NCI-H82 treated with DMSO at 0.1 percent for 48 hours (cell line): ENCODE results near the gene C9.
"Not testable (repeated sequence)": the region's sequence is repeated elsewhere in the genome, so short reads cannot be mapped to it uniquely, and the experiment has no call there.

Experiments
- DNase-seq: peaks from one replicate; lab custom pipeline; 2025; ENCODE audit not compliant: unreplicated experiment; lab: John Stamatoyannopoulos, UW

C9 gene

GRCh38 chr5:39373791-39374190 is 9.5 kb upstream of the C9 start:
- no peak for DNase-seq

- DNase-seq, result no peak
These were observed 7.0 kb upstream of the C9 start for GRCh38 chr5:39371367-39371635.

- no peak for DNase-seq
These were observed 6.5 kb upstream of the C9 start for GRCh38 chr5:39370555-39371366.

GRCh38 chr5:39369123-39369815 is 5.0 kb upstream of the C9 start:
- DNase-seq, result no peak

GRCh38 chr5:39368116-39368515 is 3.8 kb upstream of the C9 start:
- DNase-seq, result no peak

- no peak for DNase-seq
These were observed 3.4 kb upstream of the C9 start for GRCh38 chr5:39367711-39368110.

- no peak for DNase-seq
These were observed 1.1 kb downstream of the C9 start for GRCh38 chr5:39363217-39363616.

GRCh38 chr5:39362646-39363045 is 1.6 kb downstream of the C9 start:
- DNase-seq, result no peak

- no peak for DNase-seq
These were observed 3.0 kb downstream of the C9 start for GRCh38 chr5:39361306-39361705.

- DNase-seq, result no peak
These were observed 3.7 kb downstream of the C9 start for GRCh38 chr5:39360471-39361111.

GRCh38 chr5:39356263-39356662 is 8.0 kb downstream of the C9 start:
- no peak for DNase-seq

- DNase-seq, result no peak
These were observed 9.0 kb downstream of the C9 start for GRCh38 chr5:39355324-39355723.

- DNase-seq, result no peak
These were observed 10.4 kb downstream of the C9 start for GRCh38 chr5:39353717-39354399.

- no peak for DNase-seq
These were observed 11.3 kb downstream of the C9 start for GRCh38 chr5:39352951-39353350.

- DNase-seq, result no peak
These were observed 12.1 kb downstream of the C9 start for GRCh38 chr5:39352170-39352569.

- no peak for DNase-seq
These were observed 14.8 kb downstream of the C9 start for GRCh38 chr5:39349484-39349883.

GRCh38 chr5:39342460-39342859 is 21.8 kb downstream of the C9 start:
- no peak for DNase-seq

GRCh38 chr5:39341896-39342295 is 22.4 kb downstream of the C9 start:
- DNase-seq, result no peak

GRCh38 chr5:39340506-39340905 is 23.8 kb downstream of the C9 start:
- no peak for DNase-seq

GRCh38 chr5:39337252-39337915 is 26.9 kb downstream of the C9 start:
- no peak for DNase-seq

- DNase-seq, result not testable (repeated sequence)
These were observed 30.0 kb downstream of the C9 start for GRCh38 chr5:39334296-39334695.
